Gastrocnemius medialis (tissue), 4 donors: ENCODE measurements around the gene TSPAN12.

Experiments
- CTCF ChIP-seq, 5 experiments: fragments of 450-650 bp in 3 of 5; fragments of 200-600 bp in 2 of 5; sonication (generic) in 2 of 5; IDR thresholded peaks in 4 of 5; conservative IDR thresholded peaks in 1 of 5; 1 replicate in 4 of 5; 2 replicates in 1 of 5; pipeline ENCODE4 v1.5.1; 2016 to 2019; ENCODE audit warnings: antibody characterized with exemption in 5 of 5, mild to moderate bottlenecking in 3 of 5, moderate library complexity in 3 of 5
- POLR2A ChIP-seq, 2 donors: fragments of 450-650 bp; IDR thresholded peaks; one replicate each; pipeline ENCODE4 v1.6.1; 2017; ENCODE audit warnings: antibody characterized with exemption in 2 of 2, mild to moderate bottlenecking in 2 of 2, moderate library complexity in 2 of 2

- no peak for TF ChIP-seq CTCF (IDR thresholded peaks at IDR 0.05 in 4 of 5, conservative IDR thresholded peaks at IDR 0.05 in 1 of 5)
- no peak for TF ChIP-seq POLR2A (IDR thresholded peaks at IDR 0.05)
These were observed 60.8 kb downstream of the TSPAN12 start for GRCh38 chr7:120797026-120797645.
